GM23338 (cell line): Measurements from ENCODE around the gene AKAP9. TPM values are rescaled to one million over a fixed set of nuclear protein-coding genes. Genes with fewer than 3 reads are reported as not detected.
A peak's percentile ranks its signal among the peaks of the same experiment; 100 is the strongest.

Experiments used
- ATAC-seq: fragments of 200-7000 bp; cut with Tn5 transposase; 3 replicates; pipeline ENCODE4 v1.9.1; 2020
- DNase-seq: peaks from one replicate; pipeline ENCODE4 v3.0.0-alpha.2; 2015; ENCODE audit warnings: low spot score
- H2AFZ ChIP-seq: fragments of 200-600 bp; sonication (generic); 2 replicates; pipeline ENCODE4 v1.8.0; 2016; ENCODE audit warnings: antibody characterized with exemption, mild to moderate bottlenecking, moderate library complexity
- H3F3A ChIP-seq: fragments of 200-600 bp; sonication (generic); replicated peaks from 2 replicates; pipeline ENCODE4 v1.8.0; 2017; ENCODE audit warnings: antibody characterized with exemption, mixed run types, low read depth
- H3K27ac ChIP-seq: fragments of 200-600 bp; sonication (generic); 2 replicates; pipeline ENCODE4 v1.6.1; 2016; ENCODE audit warnings: low read depth
- H3K27me3 ChIP-seq: fragments of 200-600 bp; sonication (generic); 2 replicates; pipeline ENCODE4 v1.8.0; 2016; ENCODE audit warnings: mild to moderate bottlenecking, mixed run types, moderate library complexity; ENCODE audit not compliant: insufficient read depth
- H3K36me3 ChIP-seq: fragments of 200-600 bp; sonication (generic); 2 replicates; pipeline ENCODE4 v1.8.0; 2016; ENCODE audit warnings: mild to moderate bottlenecking; ENCODE audit not compliant: insufficient read depth
- H3K4me1 ChIP-seq: fragments of 200-600 bp; sonication (generic); 2 replicates; pipeline ENCODE4 v1.8.0; 2016; ENCODE audit warnings: mild to moderate bottlenecking, moderate library complexity; ENCODE audit not compliant: insufficient read depth
- H3K4me2 ChIP-seq: fragments of 200-600 bp; sonication (generic); 2 replicates; pipeline ENCODE4 v1.7.1; 2017; ENCODE audit warnings: mixed run types
- H3K4me3 ChIP-seq: fragments of 200-600 bp; sonication (generic); 2 replicates; pipeline ENCODE4 v1.6.1; 2016; ENCODE audit warnings: mixed run types
- H3K79me2 ChIP-seq: fragments of 200-600 bp; sonication (generic); replicated peaks from 2 replicates; pipeline ENCODE4 v1.8.0; 2017; ENCODE audit warnings: mild to moderate bottlenecking; ENCODE audit not compliant: insufficient read depth
- H3K9me2 ChIP-seq: fragments of 200-600 bp; sonication (generic); 2 replicates; pipeline ENCODE4 v1.8.0; 2017; ENCODE audit not compliant: insufficient read depth
- H4K20me1 ChIP-seq: fragments of 200-600 bp; sonication (generic); replicated peaks from 2 replicates; pipeline ENCODE4 v1.8.0; 2017; ENCODE audit warnings: mild to moderate bottlenecking; ENCODE audit not compliant: insufficient read depth
- H3K27ac Mint-ChIP-seq: 2 replicates; pipeline ENCODE4 v1.8.0; 2020; ENCODE audit warnings: inconsistent platforms, mild to moderate bottlenecking, moderate library complexity, mixed read lengths
- H3K27me3 Mint-ChIP-seq: 3 replicates; pipeline ENCODE4 v1.8.0; 2022; ENCODE audit warnings: low read depth, mild to moderate bottlenecking, moderate library complexity, mixed read lengths, inconsistent platforms; ENCODE audit not compliant: insufficient read depth, poor library complexity
- H3K36me3 Mint-ChIP-seq: 3 replicates; pipeline ENCODE4 v1.8.0; 2021; ENCODE audit warnings: low read depth, mild to moderate bottlenecking, inconsistent platforms, moderate library complexity, mixed read lengths
- H3K4me1 Mint-ChIP-seq: 3 replicates; pipeline ENCODE4 v1.8.0; 2020; ENCODE audit warnings: mild to moderate bottlenecking, inconsistent platforms, mixed read lengths
- H3K4me3 Mint-ChIP-seq: 3 replicates; pipeline ENCODE4 v1.8.0; 2021; ENCODE audit warnings: moderate library complexity, mild to moderate bottlenecking, inconsistent platforms, mixed read lengths
- H3K9me3 Mint-ChIP-seq: 3 replicates; pipeline ENCODE4 v1.8.0; 2020; ENCODE audit warnings: moderate library complexity, mild to moderate bottlenecking, inconsistent platforms, mixed read lengths
- ETS1 ChIP-seq: IDR thresholded peaks from 2 replicates; pipeline ENCODE4 v1.6.1; 2016; ENCODE audit warnings: antibody characterized with exemption
- EZH2 ChIP-seq: fragments of 200-600 bp; sonication (generic); IDR thresholded peaks from one replicate; pipeline ENCODE4 v1.8.0; 2017; ENCODE audit warnings: antibody characterized with exemption, mild to moderate bottlenecking, low read depth; ENCODE audit not compliant: unreplicated experiment
- EZH2phosphoT487 ChIP-seq: fragments of 200-600 bp; sonication (generic); IDR thresholded peaks from one replicate; pipeline ENCODE4 v1.8.1; 2018; ENCODE audit warnings: antibody characterized with exemption; ENCODE audit not compliant: unreplicated experiment
- JUNB ChIP-seq: IDR thresholded peaks from one replicate; pipeline ENCODE4 v1.6.1; 2016; ENCODE audit warnings: antibody characterized with exemption; ENCODE audit not compliant: unreplicated experiment
- NANOG ChIP-seq: IDR thresholded peaks from 2 replicates; pipeline ENCODE4 v1.6.1; 2016; ENCODE audit warnings: antibody characterized with exemption, borderline replicate concordance
- POLR2AphosphoS5 ChIP-seq: IDR thresholded peaks from 2 replicates; pipeline ENCODE4 v1.6.1; 2016; ENCODE audit warnings: antibody characterized with exemption, low read depth
- STAT1 ChIP-seq: IDR thresholded peaks from one replicate; pipeline ENCODE4 v1.6.1; 2016; ENCODE audit warnings: antibody characterized with exemption; ENCODE audit not compliant: unreplicated experiment
- ZNF114 ChIP-seq: fragments of 250-450 bp; sonication (Bioruptor Pico); IDR thresholded peaks from 2 replicates; pipeline ENCODE4 v1.5.0; 2020; ENCODE audit warnings: mild to moderate bottlenecking, moderate library complexity
- ZNF331 ChIP-seq: fragments of 250-450 bp; sonication (Bioruptor Pico); IDR thresholded peaks from 2 replicates; pipeline ENCODE4 v1.5.0; 2020; ENCODE audit warnings: low read depth, mild to moderate bottlenecking, moderate library complexity
- polyA plus RNA-seq: library from polyadenylated mRNA; unstranded; fragments of >200 nt; fragmentation: Nextera tagmentation; extraction: Ambion mirVana; gene quantifications from 2 replicates; pipeline ENCODE4 v1.2.1, GENCODE V29; 2016
- total RNA-seq: library from RNA; depleted of rRNA; stranded (reverse); fragments of >200 nt; shearing (Covaris generic); gene quantifications from 2 replicates; pipeline ENCODE4 v1.2.3, GENCODE V29; 2014
- TF ChIP-seq, protein P1 (sequence below), 2 experiments: fragments of 200-600 bp in 1 of 2; sonication (generic) in 1 of 2; conservative IDR thresholded peaks; 2 replicates each; pipeline versions ENCODE4 v1.5.1 to v1.6.1; 2016 to 2017; ENCODE audit warnings: antibody characterized with exemption in 2 of 2, low read depth in 2 of 2, mild to moderate bottlenecking in 2 of 2, moderate library complexity in 1 of 2
- TF ChIP-seq, protein P2 (sequence below): IDR thresholded peaks from one replicate; pipeline ENCODE4 v1.6.1; 2018; ENCODE audit warnings: antibody characterized with exemption; ENCODE audit not compliant: unreplicated experiment

Gene AKAP9
- total and polyA plus RNA-seq, 2 experiments from 2014 or later, result 33.5 to 67.4 TPM

DNA sequence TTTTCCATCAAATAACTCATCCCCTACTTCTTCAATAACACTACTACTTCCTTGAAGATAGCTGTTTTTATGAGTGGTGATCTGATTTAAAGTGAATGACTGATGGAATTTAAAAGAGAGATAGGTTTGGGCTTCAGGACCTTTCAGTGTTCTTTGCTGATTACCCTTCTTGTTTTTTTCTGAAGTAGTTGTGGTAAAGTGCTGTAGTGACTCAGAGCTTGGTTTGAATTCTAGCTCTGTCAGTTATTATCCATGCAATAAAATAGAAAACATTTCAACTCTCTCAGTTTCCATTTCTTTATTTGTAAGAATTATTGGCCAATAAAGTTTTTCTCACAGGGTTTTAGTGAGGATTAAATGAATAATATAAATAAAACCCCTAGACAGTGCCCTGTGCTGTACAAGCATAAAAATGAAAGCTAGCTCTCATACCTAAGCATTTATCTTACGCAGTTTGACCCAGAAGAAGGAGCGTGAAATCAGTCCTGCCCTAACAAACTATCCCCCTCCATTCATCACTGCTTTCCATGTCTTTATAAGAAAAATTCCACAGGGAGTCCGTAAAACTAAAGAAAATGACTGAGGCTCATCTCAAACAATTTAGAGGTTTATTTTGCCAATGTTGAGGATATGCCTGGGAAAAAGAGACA lies 25.1 kb upstream of the AKAP9 start (continued):
- TF ChIP-seq, protein P1, sequence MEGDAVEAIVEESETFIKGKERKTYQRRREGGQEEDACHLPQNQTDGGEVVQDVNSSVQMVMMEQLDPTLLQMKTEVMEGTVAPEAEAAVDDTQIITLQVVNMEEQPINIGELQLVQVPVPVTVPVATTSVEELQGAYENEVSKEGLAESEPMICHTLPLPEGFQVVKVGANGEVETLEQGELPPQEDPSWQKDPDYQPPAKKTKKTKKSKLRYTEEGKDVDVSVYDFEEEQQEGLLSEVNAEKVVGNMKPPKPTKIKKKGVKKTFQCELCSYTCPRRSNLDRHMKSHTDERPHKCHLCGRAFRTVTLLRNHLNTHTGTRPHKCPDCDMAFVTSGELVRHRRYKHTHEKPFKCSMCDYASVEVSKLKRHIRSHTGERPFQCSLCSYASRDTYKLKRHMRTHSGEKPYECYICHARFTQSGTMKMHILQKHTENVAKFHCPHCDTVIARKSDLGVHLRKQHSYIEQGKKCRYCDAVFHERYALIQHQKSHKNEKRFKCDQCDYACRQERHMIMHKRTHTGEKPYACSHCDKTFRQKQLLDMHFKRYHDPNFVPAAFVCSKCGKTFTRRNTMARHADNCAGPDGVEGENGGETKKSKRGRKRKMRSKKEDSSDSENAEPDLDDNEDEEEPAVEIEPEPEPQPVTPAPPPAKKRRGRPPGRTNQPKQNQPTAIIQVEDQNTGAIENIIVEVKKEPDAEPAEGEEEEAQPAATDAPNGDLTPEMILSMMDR (conservative IDR thresholded peaks at IDR 0.05; ENCODE audit: low read depth in 2 of 2), result no peak
- TF ChIP-seq ZNF114 (CRISPR knock-in tag), result no peak
- TF ChIP-seq EZH2phosphoT487, result no peak
- no peak for TF ChIP-seq POLR2AphosphoS5
- TF ChIP-seq EZH2, result no peak
- no peak for TF ChIP-seq JUNB

DNA sequence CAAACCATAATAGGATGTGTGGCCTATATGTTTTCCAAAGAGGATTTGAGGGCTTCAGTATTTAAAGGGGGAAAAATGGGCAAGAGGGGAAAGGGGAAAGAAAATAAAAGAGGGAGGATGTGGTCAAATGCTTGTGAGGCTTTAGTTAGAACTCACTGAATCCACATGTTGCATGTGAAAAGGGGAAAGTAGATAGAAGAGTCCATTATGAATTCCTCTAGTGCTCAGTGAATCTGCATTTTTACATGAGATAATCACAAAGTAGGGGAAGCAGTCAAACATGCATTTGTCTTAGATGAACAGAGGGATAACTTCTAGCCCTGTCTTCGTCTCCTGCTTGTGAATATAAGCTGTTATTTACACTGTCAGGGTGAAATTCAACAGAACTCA lies 24.6 kb upstream of the AKAP9 start:
- Histone ChIP-seq H3K79me2 (no peaks in the 10 kb centered on the region), H3K4me2 (no peak overlapping the region), H3K27ac (no peak overlapping the region), H3K9me2 (peaks cover 14% of the 10 kb centered on the region; the same call in 1 of the 2 replicates), H3K4me1 (no peaks in the 10 kb centered on the region; the same call in 1 of the 2 replicates), H3F3A (no peaks in the 10 kb centered on the region), H3K27me3 (no peaks in the 10 kb centered on the region), H2AFZ (peak overlapping the region; percentile 88; the same call in 1 of the 2 replicates), H3K4me3 (no peak overlapping the region), H4K20me1 (no peaks in the 10 kb centered on the region), H3K36me3 (no peaks in the 10 kb centered on the region)
- ATAC-seq (no peak), DNase-seq (no peak)
- Mint-ChIP-seq H3K4me3 (no peak overlapping the region), H3K4me1 (no peaks in the 10 kb centered on the region), H3K27me3 (no peaks in the 10 kb centered on the region), H3K27ac (no peak overlapping the region), H3K36me3 (no peaks in the 10 kb centered on the region), H3K9me3 (no peaks in the 10 kb centered on the region)
- no peak for TF ChIP-seq EZH2phosphoT487
- TF ChIP-seq EZH2, result no peak
- no peak for TF ChIP-seq ZNF114 (CRISPR knock-in tag)
- TF ChIP-seq ZNF331 (CRISPR knock-in tag), result no peak
- no peak for TF ChIP-seq JUNB
- TF ChIP-seq ETS1, result no peak

DNA sequence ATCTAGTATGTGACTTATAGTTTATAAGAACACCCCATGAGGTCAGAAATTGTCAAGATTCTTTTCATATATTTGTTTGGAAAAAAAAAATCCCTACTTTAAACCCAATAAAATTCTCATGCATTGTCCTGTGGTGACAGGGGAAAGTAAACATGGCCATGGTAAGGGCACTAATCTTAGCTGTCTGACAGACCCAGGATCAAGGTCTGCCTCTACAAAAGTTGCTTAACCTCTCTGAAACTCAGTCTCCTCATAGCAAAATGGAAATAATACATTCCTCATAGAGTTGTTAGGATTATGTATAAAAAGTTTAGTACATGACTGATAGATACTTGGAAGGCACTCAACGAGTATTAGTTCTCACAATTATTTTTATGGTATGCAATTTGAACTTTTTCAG lies 22.3 kb upstream of the AKAP9 start:
- ATAC-seq, result no peak
- Histone ChIP-seq H3K4me3 (no peak overlapping the region), H3K27me3 (no peaks in the 10 kb centered on the region), H3K9me2 (0 out of 2 replicates have a peak, but pooled peaks cover 4% of the 10 kb centered on the region), H2AFZ (no peak overlapping the region), H3K36me3 (no peaks in the 10 kb centered on the region), H3F3A (no peaks in the 10 kb centered on the region), H3K79me2 (no peaks in the 10 kb centered on the region), H3K27ac (no peak overlapping the region), H3K4me2 (no peak overlapping the region), H3K4me1 (no peaks in the 10 kb centered on the region; the same call in 1 of the 2 replicates), H4K20me1 (no peaks in the 10 kb centered on the region)
- Mint-ChIP-seq H3K4me1 (no peaks in the 10 kb centered on the region), H3K27me3 (no peaks in the 10 kb centered on the region), H3K27ac (no peak overlapping the region), H3K9me3 (no peaks in the 10 kb centered on the region), H3K36me3 (no peaks in the 10 kb centered on the region), H3K4me3 (no peak overlapping the region)
- no peak for DNase-seq
- TF ChIP-seq ETS1, result no peak
- TF ChIP-seq, protein P2, sequence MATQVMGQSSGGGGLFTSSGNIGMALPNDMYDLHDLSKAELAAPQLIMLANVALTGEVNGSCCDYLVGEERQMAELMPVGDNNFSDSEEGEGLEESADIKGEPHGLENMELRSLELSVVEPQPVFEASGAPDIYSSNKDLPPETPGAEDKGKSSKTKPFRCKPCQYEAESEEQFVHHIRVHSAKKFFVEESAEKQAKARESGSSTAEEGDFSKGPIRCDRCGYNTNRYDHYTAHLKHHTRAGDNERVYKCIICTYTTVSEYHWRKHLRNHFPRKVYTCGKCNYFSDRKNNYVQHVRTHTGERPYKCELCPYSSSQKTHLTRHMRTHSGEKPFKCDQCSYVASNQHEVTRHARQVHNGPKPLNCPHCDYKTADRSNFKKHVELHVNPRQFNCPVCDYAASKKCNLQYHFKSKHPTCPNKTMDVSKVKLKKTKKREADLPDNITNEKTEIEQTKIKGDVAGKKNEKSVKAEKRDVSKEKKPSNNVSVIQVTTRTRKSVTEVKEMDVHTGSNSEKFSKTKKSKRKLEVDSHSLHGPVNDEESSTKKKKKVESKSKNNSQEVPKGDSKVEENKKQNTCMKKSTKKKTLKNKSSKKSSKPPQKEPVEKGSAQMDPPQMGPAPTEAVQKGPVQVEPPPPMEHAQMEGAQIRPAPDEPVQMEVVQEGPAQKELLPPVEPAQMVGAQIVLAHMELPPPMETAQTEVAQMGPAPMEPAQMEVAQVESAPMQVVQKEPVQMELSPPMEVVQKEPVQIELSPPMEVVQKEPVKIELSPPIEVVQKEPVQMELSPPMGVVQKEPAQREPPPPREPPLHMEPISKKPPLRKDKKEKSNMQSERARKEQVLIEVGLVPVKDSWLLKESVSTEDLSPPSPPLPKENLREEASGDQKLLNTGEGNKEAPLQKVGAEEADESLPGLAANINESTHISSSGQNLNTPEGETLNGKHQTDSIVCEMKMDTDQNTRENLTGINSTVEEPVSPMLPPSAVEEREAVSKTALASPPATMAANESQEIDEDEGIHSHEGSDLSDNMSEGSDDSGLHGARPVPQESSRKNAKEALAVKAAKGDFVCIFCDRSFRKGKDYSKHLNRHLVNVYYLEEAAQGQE, result no peak
- no peak for TF ChIP-seq JUNB
- no peak for TF ChIP-seq EZH2phosphoT487
- TF ChIP-seq STAT1, result no peak
- TF ChIP-seq ZNF114 (CRISPR knock-in tag), result no peak
- TF ChIP-seq, protein P1 (conservative IDR thresholded peaks at IDR 0.05; ENCODE audit: low read depth in 2 of 2), result no peak
- no peak for TF ChIP-seq POLR2AphosphoS5
- no peak for TF ChIP-seq ZNF331 (CRISPR knock-in tag)
- no peak for TF ChIP-seq NANOG
- TF ChIP-seq EZH2, result no peak
